ENCODE results near the gene GDF2.

Gene GDF2

DNA sequence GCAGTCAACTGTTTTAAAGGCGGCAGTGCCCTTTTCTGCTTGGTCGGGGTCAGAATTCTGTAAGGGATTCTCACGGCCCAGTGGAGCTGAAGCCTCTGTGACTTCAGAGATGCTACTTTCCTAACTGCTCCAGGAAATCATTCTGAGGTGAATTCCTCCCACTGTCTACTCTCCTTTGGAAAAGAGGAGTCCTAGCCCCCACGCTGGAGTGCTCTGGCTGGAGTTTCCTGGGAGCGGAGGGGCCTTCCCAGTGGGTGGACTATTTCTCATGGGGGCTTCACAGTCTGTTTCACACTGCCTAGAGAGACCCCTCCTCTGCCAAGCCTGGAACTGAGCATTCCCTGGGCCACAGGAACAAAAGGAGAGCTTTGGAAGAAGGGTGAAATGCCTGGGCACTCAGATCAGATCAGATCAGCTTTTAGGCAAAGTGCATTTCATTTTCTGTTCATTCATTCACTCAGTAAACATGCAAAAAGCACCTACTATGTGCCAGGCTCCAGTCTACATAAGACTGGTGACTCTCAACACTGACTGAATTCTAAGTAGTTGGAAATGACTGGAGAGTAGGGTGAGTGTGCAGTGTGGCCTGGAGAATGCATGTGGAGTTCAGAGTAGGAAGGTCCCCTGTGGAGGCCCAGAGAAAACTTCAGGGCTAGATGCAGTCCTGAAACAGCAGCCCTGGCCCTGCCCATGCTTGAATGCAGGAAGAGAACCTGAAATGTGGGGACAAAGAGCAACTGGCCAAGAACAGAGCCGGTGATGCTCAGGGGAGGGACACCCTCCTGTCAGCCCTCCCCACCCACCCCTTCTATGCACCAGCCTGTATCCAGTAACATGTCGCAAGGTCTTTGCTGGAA, 49.6 kb downstream of the GDF2 start:
- DNase-seq: no peak

DNA sequence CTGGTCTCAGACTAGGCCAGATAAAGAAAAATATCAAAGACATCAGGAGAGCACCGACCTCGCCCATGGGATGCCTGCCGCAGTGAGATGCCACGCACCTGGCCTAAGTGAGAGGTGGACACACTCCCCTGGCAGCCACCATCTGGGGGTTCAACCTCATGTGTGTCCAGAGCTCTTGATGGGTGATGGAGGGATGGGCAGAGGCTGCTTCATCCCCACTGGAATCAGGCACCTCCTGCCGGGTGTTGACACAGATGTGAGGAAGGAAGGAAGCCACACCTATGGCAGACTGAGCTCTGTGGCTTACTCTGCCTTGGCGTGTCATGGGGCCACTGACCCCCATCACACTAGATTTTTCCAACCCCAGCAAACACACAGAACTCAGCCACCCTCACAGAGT, 50.5 kb downstream of the GDF2 start:
- DNase-seq: no peak

DNA sequence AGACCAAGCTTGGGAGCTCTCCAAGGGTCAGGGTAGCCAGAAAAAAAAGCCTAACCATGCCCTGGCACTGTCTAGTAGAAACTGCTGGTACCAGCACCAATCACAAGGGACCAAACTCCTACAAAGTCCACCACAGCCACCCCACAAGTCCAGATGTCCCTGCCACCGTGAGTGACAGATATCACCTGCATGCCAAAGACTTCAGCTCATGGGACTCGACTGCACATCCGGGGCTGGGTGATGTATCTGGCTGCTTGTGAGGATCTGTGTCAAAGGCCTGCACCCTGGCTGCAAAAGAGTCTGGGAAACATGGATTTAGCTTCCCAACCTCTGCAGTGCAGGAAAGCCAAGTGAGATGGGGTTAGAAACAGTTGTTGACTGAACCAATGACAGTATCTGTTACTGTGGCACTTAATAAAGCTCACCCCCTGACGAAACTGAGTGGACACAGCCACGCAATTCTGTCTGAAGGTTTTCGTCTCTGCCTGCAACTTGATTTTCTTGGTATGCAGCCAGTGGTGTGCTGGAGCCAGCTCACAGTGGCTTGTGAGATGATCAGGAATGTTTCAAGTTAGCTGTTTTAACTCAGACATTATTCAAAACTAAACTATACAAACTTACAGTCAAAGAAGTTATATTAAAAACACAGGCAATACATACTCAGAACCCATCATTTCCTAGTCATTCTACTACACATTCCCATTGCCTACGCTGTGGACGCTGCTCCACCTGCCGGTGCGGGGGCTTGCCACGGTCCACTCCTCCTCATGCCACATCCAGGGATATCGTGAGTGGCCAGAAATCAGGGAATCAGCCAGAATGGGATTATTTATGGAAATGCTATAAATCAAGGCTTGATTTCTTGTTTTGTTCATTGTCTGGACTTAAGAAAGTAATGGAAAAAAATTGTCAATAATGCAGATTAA, 52.6 kb downstream of the GDF2 start:
- DNase-seq: no peak

DNA sequence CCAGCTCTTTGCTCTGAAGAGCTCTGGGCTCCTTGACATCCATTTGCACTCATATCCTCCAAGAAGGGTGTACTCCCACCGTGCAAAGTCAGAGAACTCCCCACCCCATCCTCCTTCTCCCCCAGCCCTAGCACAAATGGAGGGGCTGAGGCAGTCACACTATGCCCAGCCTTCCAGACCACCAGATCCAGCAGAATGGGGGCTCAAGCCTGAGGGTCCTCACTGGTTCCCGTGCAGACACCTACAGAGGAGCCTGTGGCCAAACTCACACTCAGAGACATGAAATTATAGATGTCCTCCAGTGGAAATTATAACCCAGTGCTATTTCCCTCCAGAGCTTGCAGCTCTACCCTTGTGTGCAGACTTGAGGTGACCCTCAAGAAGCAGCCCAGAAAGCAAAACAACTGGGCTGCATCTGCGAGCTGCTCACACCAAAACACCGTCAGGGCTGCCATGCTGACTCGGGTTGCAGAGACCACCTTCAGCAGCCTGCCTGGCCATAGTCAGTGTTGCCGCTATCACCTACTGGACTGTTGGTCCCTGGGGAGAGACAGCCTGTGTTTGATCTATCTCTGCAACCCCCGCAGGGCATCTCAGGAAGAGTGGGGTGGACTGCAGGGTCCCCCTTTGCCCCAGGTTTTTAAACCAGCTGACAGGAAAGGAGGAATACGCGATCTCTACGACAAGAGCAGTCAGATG, 54.4 kb downstream of the GDF2 start:
- DNase-seq: no peak
